SHP77 (cell line): Measurements from ENCODE around the gene ACVR1.

Source experiments
- DNase-seq, 2 experiments: peaks; one replicate each; lab custom pipeline; 2025; lab: John Stamatoyannopoulos, UW

ACVR1 gene

GRCh38 chr2:157853820-157854219 is 22.3 kb downstream of the ACVR1 start:
- DNase-seq: no peak

- DNase-seq: no peak
These were observed 22.9 kb downstream of the ACVR1 start for GRCh38 chr2:157853211-157853610.

- DNase-seq: no peak
These were observed 26.5 kb downstream of the ACVR1 start for GRCh38 chr2:157849591-157849990.

- DNase-seq: no peak
These were observed 27.9 kb downstream of the ACVR1 start for GRCh38 chr2:157848213-157848612.

GRCh38 chr2:157845081-157845480 is 31.0 kb downstream of the ACVR1 start:
- DNase-seq: no peak

- DNase-seq: no peak
These were observed 32.2 kb downstream of the ACVR1 start for GRCh38 chr2:157843935-157844334.

- no peak for DNase-seq
These were observed 33.0 kb downstream of the ACVR1 start for GRCh38 chr2:157843081-157843480.

GRCh38 chr2:157842106-157842879 is 33.8 kb downstream of the ACVR1 start:
- DNase-seq: no peak

GRCh38 chr2:157841485-157841884 is 34.6 kb downstream of the ACVR1 start:
- DNase-seq: no peak

- DNase-seq: peak; percentile 30 to 60
These were observed 35.5 kb downstream of the ACVR1 start for GRCh38 chr2:157840568-157841156.

- DNase-seq: peak; percentile 37 to 38
These were observed 36.3 kb downstream of the ACVR1 start for GRCh38 chr2:157839822-157840221.

- peak; percentile 28 to 42 for DNase-seq
These were observed 36.8 kb downstream of the ACVR1 start for GRCh38 chr2:157839162-157839801.

- peak; percentile 20 to 70 for DNase-seq
These were observed 37.5 kb downstream of the ACVR1 start for GRCh38 chr2:157838442-157839161.

- peak; percentile 15 to 35 for DNase-seq
These were observed 38.2 kb downstream of the ACVR1 start for GRCh38 chr2:157837851-157838441.

GRCh38 chr2:157836531-157836930 is 39.6 kb downstream of the ACVR1 start:
- no peak for DNase-seq

GRCh38 chr2:157835425-157835824 is 40.7 kb downstream of the ACVR1 start:
- no peak for DNase-seq

- DNase-seq: no peak
These were observed 41.1 kb downstream of the ACVR1 start for GRCh38 chr2:157835006-157835405.

GRCh38 chr2:157833721-157834120 is 42.4 kb downstream of the ACVR1 start:
- no peak for DNase-seq

GRCh38 chr2:157831573-157832315 is 44.4 kb downstream of the ACVR1 start:
- DNase-seq: no peak

GRCh38 chr2:157830696-157831570 is 45.2 kb downstream of the ACVR1 start:
- DNase-seq: no peak
